Ishikawa (cell line): Measurements from ENCODE around the gene ZBTB8B.

Source experiments
- EGR1 ChIP-seq: IDR thresholded peaks from 2 replicates; pipeline ENCODE4 v1.6.1; 2012
- EP300 ChIP-seq: IDR thresholded peaks from 2 replicates; pipeline ENCODE4 v1.6.1; 2012; ENCODE audit warnings: borderline replicate concordance
- MAX ChIP-seq: IDR thresholded peaks from 2 replicates; pipeline ENCODE4 v1.6.1; 2012
- NFIC ChIP-seq: IDR thresholded peaks from 2 replicates; pipeline ENCODE4 v1.6.1; 2012
- TEAD4 ChIP-seq: IDR thresholded peaks from 2 replicates; pipeline ENCODE4 v1.6.1; 2012
- YY1 ChIP-seq: IDR thresholded peaks from 2 replicates; pipeline ENCODE4 v1.6.1; 2012; ENCODE audit warnings: low read depth
- TF ChIP-seq, protein P1 (sequence below): IDR thresholded peaks from 2 replicates; pipeline ENCODE4 v1.6.1; 2012; ENCODE audit warnings: low read depth, mild to moderate bottlenecking

DNA sequence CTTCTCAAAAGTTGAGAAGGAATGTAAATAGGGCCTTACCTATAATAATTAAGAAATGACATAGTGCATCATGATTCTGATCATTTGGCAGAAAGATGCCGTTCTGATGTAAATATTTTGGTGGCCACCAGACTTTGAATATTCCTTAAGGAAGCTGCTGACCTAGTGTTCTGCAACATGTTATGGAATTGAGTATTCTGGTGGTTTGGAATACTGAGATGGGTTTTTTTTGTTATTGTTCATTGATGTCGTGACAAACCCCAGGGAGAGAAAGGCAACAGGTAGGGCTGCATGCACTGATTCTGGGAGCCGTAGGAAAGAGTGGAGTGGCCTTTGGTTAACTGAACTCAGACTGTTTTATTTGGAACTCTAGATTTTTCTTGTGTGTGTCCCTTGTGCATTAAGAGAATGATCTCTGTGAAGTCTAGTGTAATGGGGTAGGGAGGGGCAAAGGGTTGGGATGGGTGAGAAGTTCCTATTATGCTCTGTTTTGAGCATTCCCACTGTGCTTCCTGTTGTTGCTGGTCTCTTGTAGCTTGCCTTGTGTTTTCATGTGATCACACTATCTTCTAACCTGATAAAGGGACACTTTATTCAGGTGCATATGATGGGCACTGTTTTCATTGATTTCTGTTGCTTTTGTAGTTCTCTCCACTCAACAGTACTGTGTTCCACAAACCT, 25.0 kb downstream of the ZBTB8B start:
- TF ChIP-seq YY1 (no peak), EP300 (no peak), EGR1 (no peak), MAX (no peak), TEAD4 (no peak), NFIC (no peak)
- TF ChIP-seq, protein P1, sequence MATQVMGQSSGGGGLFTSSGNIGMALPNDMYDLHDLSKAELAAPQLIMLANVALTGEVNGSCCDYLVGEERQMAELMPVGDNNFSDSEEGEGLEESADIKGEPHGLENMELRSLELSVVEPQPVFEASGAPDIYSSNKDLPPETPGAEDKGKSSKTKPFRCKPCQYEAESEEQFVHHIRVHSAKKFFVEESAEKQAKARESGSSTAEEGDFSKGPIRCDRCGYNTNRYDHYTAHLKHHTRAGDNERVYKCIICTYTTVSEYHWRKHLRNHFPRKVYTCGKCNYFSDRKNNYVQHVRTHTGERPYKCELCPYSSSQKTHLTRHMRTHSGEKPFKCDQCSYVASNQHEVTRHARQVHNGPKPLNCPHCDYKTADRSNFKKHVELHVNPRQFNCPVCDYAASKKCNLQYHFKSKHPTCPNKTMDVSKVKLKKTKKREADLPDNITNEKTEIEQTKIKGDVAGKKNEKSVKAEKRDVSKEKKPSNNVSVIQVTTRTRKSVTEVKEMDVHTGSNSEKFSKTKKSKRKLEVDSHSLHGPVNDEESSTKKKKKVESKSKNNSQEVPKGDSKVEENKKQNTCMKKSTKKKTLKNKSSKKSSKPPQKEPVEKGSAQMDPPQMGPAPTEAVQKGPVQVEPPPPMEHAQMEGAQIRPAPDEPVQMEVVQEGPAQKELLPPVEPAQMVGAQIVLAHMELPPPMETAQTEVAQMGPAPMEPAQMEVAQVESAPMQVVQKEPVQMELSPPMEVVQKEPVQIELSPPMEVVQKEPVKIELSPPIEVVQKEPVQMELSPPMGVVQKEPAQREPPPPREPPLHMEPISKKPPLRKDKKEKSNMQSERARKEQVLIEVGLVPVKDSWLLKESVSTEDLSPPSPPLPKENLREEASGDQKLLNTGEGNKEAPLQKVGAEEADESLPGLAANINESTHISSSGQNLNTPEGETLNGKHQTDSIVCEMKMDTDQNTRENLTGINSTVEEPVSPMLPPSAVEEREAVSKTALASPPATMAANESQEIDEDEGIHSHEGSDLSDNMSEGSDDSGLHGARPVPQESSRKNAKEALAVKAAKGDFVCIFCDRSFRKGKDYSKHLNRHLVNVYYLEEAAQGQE = no peak
